GM23338 (cell line): ENCODE measurements around the gene THYN1. TPM values are rescaled to one million over a fixed set of nuclear protein-coding genes. Genes with fewer than 3 reads are reported as not detected.

Source experiments
- ATAC-seq: fragments of 200-7000 bp; cut with Tn5 transposase; 3 replicates; pipeline ENCODE4 v1.9.1; 2020
- DNase-seq: peaks from one replicate; pipeline ENCODE4 v3.0.0-alpha.2; 2015; ENCODE audit warnings: low spot score
- H2AFZ ChIP-seq: fragments of 200-600 bp; sonication (generic); 2 replicates; pipeline ENCODE4 v1.8.0; 2016; ENCODE audit warnings: antibody characterized with exemption, mild to moderate bottlenecking, moderate library complexity
- H3F3A ChIP-seq: fragments of 200-600 bp; sonication (generic); replicated peaks from 2 replicates; pipeline ENCODE4 v1.8.0; 2017; ENCODE audit warnings: antibody characterized with exemption, mixed run types, low read depth
- H3K27ac ChIP-seq: fragments of 200-600 bp; sonication (generic); 2 replicates; pipeline ENCODE4 v1.6.1; 2016; ENCODE audit warnings: low read depth
- H3K27me3 ChIP-seq: fragments of 200-600 bp; sonication (generic); 2 replicates; pipeline ENCODE4 v1.8.0; 2016; ENCODE audit warnings: mild to moderate bottlenecking, mixed run types, moderate library complexity; ENCODE audit not compliant: insufficient read depth
- H3K36me3 ChIP-seq: fragments of 200-600 bp; sonication (generic); 2 replicates; pipeline ENCODE4 v1.8.0; 2016; ENCODE audit warnings: mild to moderate bottlenecking; ENCODE audit not compliant: insufficient read depth
- H3K4me1 ChIP-seq: fragments of 200-600 bp; sonication (generic); 2 replicates; pipeline ENCODE4 v1.8.0; 2016; ENCODE audit warnings: mild to moderate bottlenecking, moderate library complexity; ENCODE audit not compliant: insufficient read depth
- H3K4me2 ChIP-seq: fragments of 200-600 bp; sonication (generic); 2 replicates; pipeline ENCODE4 v1.7.1; 2017; ENCODE audit warnings: mixed run types
- H3K4me3 ChIP-seq: fragments of 200-600 bp; sonication (generic); 2 replicates; pipeline ENCODE4 v1.6.1; 2016; ENCODE audit warnings: mixed run types
- H3K79me2 ChIP-seq: fragments of 200-600 bp; sonication (generic); replicated peaks from 2 replicates; pipeline ENCODE4 v1.8.0; 2017; ENCODE audit warnings: mild to moderate bottlenecking; ENCODE audit not compliant: insufficient read depth
- H3K9me2 ChIP-seq: fragments of 200-600 bp; sonication (generic); 2 replicates; pipeline ENCODE4 v1.8.0; 2017; ENCODE audit not compliant: insufficient read depth
- H4K20me1 ChIP-seq: fragments of 200-600 bp; sonication (generic); replicated peaks from 2 replicates; pipeline ENCODE4 v1.8.0; 2017; ENCODE audit warnings: mild to moderate bottlenecking; ENCODE audit not compliant: insufficient read depth
- H3K27ac Mint-ChIP-seq: 2 replicates; pipeline ENCODE4 v1.8.0; 2020; ENCODE audit warnings: inconsistent platforms, mild to moderate bottlenecking, moderate library complexity, mixed read lengths
- H3K27me3 Mint-ChIP-seq: 3 replicates; pipeline ENCODE4 v1.8.0; 2022; ENCODE audit warnings: low read depth, mild to moderate bottlenecking, moderate library complexity, mixed read lengths, inconsistent platforms; ENCODE audit not compliant: insufficient read depth, poor library complexity
- H3K36me3 Mint-ChIP-seq: 3 replicates; pipeline ENCODE4 v1.8.0; 2021; ENCODE audit warnings: low read depth, mild to moderate bottlenecking, inconsistent platforms, moderate library complexity, mixed read lengths
- H3K4me1 Mint-ChIP-seq: 3 replicates; pipeline ENCODE4 v1.8.0; 2020; ENCODE audit warnings: mild to moderate bottlenecking, inconsistent platforms, mixed read lengths
- H3K4me3 Mint-ChIP-seq: 3 replicates; pipeline ENCODE4 v1.8.0; 2021; ENCODE audit warnings: moderate library complexity, mild to moderate bottlenecking, inconsistent platforms, mixed read lengths
- H3K9me3 Mint-ChIP-seq: 3 replicates; pipeline ENCODE4 v1.8.0; 2020; ENCODE audit warnings: moderate library complexity, mild to moderate bottlenecking, inconsistent platforms, mixed read lengths
- CREB1 ChIP-seq: fragments of 250-450 bp; sonication (Bioruptor Pico); IDR thresholded peaks from 2 replicates; pipeline ENCODE4 v1.5.0; 2020; ENCODE audit warnings: low read depth, mild to moderate bottlenecking, moderate library complexity
- ETS1 ChIP-seq: IDR thresholded peaks from 2 replicates; pipeline ENCODE4 v1.6.1; 2016; ENCODE audit warnings: antibody characterized with exemption
- EZH2 ChIP-seq: fragments of 200-600 bp; sonication (generic); IDR thresholded peaks from one replicate; pipeline ENCODE4 v1.8.0; 2017; ENCODE audit warnings: antibody characterized with exemption, mild to moderate bottlenecking, low read depth; ENCODE audit not compliant: unreplicated experiment
- EZH2phosphoT487 ChIP-seq: fragments of 200-600 bp; sonication (generic); IDR thresholded peaks from one replicate; pipeline ENCODE4 v1.8.1; 2018; ENCODE audit warnings: antibody characterized with exemption; ENCODE audit not compliant: unreplicated experiment
- JUNB ChIP-seq: IDR thresholded peaks from one replicate; pipeline ENCODE4 v1.6.1; 2016; ENCODE audit warnings: antibody characterized with exemption; ENCODE audit not compliant: unreplicated experiment
- NANOG ChIP-seq: IDR thresholded peaks from 2 replicates; pipeline ENCODE4 v1.6.1; 2016; ENCODE audit warnings: antibody characterized with exemption, borderline replicate concordance
- POLR2AphosphoS5 ChIP-seq: IDR thresholded peaks from 2 replicates; pipeline ENCODE4 v1.6.1; 2016; ENCODE audit warnings: antibody characterized with exemption, low read depth
- REST ChIP-seq: IDR thresholded peaks from one replicate; pipeline ENCODE4 v1.6.1; 2018; ENCODE audit warnings: antibody characterized with exemption; ENCODE audit not compliant: unreplicated experiment
- STAT1 ChIP-seq: IDR thresholded peaks from one replicate; pipeline ENCODE4 v1.6.1; 2016; ENCODE audit warnings: antibody characterized with exemption; ENCODE audit not compliant: unreplicated experiment
- ZNF114 ChIP-seq: fragments of 250-450 bp; sonication (Bioruptor Pico); IDR thresholded peaks from 2 replicates; pipeline ENCODE4 v1.5.0; 2020; ENCODE audit warnings: mild to moderate bottlenecking, moderate library complexity
- ZNF331 ChIP-seq: fragments of 250-450 bp; sonication (Bioruptor Pico); IDR thresholded peaks from 2 replicates; pipeline ENCODE4 v1.5.0; 2020; ENCODE audit warnings: low read depth, mild to moderate bottlenecking, moderate library complexity
- polyA plus RNA-seq: library from polyadenylated mRNA; unstranded; fragments of >200 nt; fragmentation: Nextera tagmentation; extraction: Ambion mirVana; gene quantifications from 2 replicates; pipeline ENCODE4 v1.2.1, GENCODE V29; 2016
- total RNA-seq: library from RNA; depleted of rRNA; stranded (reverse); fragments of >200 nt; shearing (Covaris generic); gene quantifications from 2 replicates; pipeline ENCODE4 v1.2.3, GENCODE V29; 2014
- TF ChIP-seq, protein P1 (sequence below): fragments of 250-450 bp; sonication (Bioruptor Pico); IDR thresholded peaks from 2 replicates; pipeline ENCODE4 v1.5.0; 2020; ENCODE audit warnings: mild to moderate bottlenecking, moderate library complexity

Gene THYN1
- total and polyA plus RNA-seq, 2 experiments from 2014 or later = 116 to 216 TPM

- no peaks in the 10 kb centered on the region for H3K9me3 Mint-ChIP-seq
- peaks cover 18% of the 10 kb centered on the region for H3K27me3 Mint-ChIP-seq
- peaks cover 71% of the 10 kb centered on the region for H3K79me2 ChIP-seq
- no peak overlapping the region for H2AFZ ChIP-seq
- peaks cover 36% of the 10 kb centered on the region for H3K36me3 Mint-ChIP-seq
- no peak for TF ChIP-seq EZH2phosphoT487
- no peak for TF ChIP-seq JUNB
- no peak for TF ChIP-seq REST
- no peak for TF ChIP-seq POLR2AphosphoS5
- TF ChIP-seq ZNF331 (CRISPR knock-in tag) = no peak
- no peak for TF ChIP-seq EZH2
- no peak for TF ChIP-seq ZNF114 (CRISPR knock-in tag)
- no peak for TF ChIP-seq ETS1
- no peak for TF ChIP-seq CREB1
- TF ChIP-seq, protein P1, sequence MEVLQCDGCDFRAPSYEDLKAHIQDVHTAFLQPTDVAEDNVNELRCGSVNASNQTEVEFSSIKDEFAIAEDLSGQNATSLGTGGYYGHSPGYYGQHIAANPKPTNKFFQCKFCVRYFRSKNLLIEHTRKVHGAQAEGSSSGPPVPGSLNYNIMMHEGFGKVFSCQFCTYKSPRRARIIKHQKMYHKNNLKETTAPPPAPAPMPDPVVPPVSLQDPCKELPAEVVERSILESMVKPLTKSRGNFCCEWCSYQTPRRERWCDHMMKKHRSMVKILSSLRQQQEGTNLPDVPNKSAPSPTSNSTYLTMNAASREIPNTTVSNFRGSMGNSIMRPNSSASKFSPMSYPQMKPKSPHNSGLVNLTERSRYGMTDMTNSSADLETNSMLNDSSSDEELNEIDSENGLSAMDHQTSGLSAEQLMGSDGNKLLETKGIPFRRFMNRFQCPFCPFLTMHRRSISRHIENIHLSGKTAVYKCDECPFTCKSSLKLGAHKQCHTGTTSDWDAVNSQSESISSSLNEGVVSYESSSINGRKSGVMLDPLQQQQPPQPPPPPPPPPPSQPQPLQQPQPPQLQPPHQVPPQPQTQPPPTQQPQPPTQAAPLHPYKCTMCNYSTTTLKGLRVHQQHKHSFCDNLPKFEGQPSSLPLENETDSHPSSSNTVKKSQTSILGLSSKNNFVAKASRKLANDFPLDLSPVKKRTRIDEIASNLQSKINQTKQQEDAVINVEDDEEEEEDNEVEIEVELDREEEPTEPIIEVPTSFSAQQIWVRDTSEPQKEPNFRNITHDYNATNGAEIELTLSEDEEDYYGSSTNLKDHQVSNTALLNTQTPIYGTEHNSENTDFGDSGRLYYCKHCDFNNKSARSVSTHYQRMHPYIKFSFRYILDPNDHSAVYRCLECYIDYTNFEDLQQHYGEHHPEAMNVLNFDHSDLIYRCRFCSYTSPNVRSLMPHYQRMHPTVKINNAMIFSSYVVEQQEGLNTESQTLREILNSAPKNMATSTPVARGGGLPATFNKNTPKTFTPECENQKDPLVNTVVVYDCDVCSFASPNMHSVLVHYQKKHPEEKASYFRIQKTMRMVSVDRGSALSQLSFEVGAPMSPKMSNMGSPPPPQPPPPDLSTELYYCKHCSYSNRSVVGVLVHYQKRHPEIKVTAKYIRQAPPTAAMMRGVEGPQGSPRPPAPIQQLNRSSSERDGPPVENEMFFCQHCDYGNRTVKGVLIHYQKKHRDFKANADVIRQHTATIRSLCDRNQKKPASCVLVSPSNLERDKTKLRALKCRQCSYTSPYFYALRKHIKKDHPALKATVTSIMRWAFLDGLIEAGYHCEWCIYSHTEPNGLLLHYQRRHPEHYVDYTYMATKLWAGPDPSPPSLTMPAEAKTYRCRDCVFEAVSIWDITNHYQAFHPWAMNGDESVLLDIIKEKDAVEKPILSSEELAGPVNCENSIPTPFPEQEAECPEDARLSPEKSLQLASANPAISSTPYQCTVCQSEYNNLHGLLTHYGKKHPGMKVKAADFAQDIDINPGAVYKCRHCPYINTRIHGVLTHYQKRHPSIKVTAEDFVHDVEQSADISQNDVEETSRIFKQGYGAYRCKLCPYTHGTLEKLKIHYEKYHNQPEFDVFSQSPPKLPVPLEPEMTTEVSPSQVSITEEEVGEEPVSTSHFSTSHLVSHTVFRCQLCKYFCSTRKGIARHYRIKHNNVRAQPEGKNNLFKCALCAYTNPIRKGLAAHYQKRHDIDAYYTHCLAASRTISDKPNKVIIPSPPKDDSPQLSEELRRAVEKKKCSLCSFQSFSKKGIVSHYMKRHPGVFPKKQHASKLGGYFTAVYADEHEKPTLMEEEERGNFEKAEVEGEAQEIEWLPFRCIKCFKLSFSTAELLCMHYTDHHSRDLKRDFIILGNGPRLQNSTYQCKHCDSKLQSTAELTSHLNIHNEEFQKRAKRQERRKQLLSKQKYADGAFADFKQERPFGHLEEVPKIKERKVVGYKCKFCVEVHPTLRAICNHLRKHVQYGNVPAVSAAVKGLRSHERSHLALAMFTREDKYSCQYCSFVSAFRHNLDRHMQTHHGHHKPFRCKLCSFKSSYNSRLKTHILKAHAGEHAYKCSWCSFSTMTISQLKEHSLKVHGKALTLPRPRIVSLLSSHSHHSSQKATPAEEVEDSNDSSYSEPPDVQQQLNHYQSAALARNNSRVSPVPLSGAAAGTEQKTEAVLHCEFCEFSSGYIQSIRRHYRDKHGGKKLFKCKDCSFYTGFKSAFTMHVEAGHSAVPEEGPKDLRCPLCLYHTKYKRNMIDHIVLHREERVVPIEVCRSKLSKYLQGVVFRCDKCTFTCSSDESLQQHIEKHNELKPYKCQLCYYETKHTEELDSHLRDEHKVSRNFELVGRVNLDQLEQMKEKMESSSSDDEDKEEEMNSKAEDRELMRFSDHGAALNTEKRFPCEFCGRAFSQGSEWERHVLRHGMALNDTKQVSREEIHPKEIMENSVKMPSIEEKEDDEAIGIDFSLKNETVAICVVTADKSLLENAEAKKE (CRISPR knock-in tag) = no peak
- no peak for TF ChIP-seq NANOG
- no peak for TF ChIP-seq STAT1
- H4K20me1 ChIP-seq = 0 out of 2 replicates have a peak, but pooled peaks cover 4% of the 10 kb centered on the region
- no peaks in the 10 kb centered on the region for H3K27me3 ChIP-seq
- ATAC-seq = no peak
- peaks cover 60% of the 10 kb centered on the region for H3K4me1 ChIP-seq
- peak overlapping the region; percentile 7; the same call in 1 of the 3 replicates for H3K4me3 Mint-ChIP-seq
- no peaks in the 10 kb centered on the region for H3K9me2 ChIP-seq
- peak overlapping the region; percentile 38 for H3K4me2 ChIP-seq
- H3K4me1 Mint-ChIP-seq = peaks cover 76% of the 10 kb centered on the region
- no peak overlapping the region; the same call in 1 of the 2 replicates for H3K27ac ChIP-seq
- no peak for DNase-seq
- peaks cover 13% of the 10 kb centered on the region for H3K36me3 ChIP-seq
- no peak overlapping the region for H3K4me3 ChIP-seq
- H3F3A ChIP-seq = 0 out of 2 replicates have a peak, but pooled peaks cover 10% of the 10 kb centered on the region
- peak overlapping the region; percentile 81 for H3K27ac Mint-ChIP-seq
Observed at GRCh38 chr11:134267966-134268365, 14.8 kb upstream of the THYN1 start.
